ENCODE measurements around the gene SYNC. TPM values are rescaled to one million over a fixed set of nuclear protein-coding genes. Genes with fewer than 3 reads are reported as not detected.
A peak's percentile ranks its signal among the peaks of the same experiment; 100 is the strongest.

The SYNC gene
- total RNA-seq, 2 donors from 2014 or later: 2.3 to 4.9 TPM

DNA sequence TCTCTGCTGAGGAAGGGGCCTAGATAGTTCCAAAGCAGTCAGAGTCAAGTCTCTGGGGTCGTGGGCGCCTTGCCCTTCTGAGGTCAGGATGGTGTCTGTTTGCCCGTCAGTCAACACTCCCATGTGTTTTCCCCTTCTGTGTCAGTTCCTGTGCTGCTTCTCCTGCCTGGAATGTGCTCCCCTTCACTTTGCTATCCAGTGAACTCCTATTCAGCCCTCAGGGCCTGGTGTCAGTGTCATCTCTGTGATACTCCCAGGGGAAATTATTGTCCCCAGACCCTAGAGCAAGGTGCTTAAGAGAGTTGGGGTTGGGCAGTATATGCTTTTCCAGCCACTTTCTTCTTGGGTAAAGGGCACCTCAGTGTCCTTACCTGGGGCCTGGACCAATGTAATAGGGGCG is 45.8 kb upstream of the SYNC start:
- intact Hi-C loops (cut with DNase I): no loop called here
- no peak for DNase-seq
- Histone ChIP-seq H3K4me1 (peaks cover 46% of the 10 kb centered on the region), H3K27ac (peak overlapping the region in 1 of 4 donors; percentile 0), H3K4me3 (no peak overlapping the region), H3K9me3 (no peaks in the 10 kb centered on the region), H3K36me3 (replicated peaks in 1 of 2; ENCODE audit: insufficient read depth in 1 of 2, low read depth in 2 of 2) (no peaks in the 10 kb centered on the region), H3K27me3 (no peaks in the 10 kb centered on the region)
- ATAC-seq: no peak
- TF ChIP-seq, protein P1, sequence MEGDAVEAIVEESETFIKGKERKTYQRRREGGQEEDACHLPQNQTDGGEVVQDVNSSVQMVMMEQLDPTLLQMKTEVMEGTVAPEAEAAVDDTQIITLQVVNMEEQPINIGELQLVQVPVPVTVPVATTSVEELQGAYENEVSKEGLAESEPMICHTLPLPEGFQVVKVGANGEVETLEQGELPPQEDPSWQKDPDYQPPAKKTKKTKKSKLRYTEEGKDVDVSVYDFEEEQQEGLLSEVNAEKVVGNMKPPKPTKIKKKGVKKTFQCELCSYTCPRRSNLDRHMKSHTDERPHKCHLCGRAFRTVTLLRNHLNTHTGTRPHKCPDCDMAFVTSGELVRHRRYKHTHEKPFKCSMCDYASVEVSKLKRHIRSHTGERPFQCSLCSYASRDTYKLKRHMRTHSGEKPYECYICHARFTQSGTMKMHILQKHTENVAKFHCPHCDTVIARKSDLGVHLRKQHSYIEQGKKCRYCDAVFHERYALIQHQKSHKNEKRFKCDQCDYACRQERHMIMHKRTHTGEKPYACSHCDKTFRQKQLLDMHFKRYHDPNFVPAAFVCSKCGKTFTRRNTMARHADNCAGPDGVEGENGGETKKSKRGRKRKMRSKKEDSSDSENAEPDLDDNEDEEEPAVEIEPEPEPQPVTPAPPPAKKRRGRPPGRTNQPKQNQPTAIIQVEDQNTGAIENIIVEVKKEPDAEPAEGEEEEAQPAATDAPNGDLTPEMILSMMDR (IDR thresholded peaks at IDR 0.05): no peak
- no peak for TF ChIP-seq POLR2A (IDR thresholded peaks at IDR 0.05)
- WGBS, 2 donors: 89 to 92% methylated on average over 4 of the region's 4 CpGs

DNA sequence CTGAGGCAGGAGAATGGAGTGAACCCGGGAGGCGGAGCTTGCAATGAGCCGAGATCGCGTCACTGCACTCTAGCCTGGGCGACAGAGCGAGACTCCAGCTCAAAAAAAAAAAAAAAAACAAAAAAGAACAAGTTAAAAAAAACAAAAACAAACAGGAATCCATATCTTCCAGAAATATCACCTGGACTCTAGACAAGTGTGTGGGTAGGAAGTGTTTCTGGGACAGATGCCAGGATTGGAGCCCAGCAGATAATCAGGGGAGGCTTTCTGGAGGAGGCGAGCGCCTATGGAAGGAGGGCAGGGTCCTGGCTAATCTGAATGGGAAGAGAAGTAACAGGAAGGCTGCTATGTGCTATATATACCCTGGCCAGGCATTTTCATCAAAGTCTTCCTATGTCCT is 43.6 kb upstream of the SYNC start:
- peak overlapping the region in 3 of 4 donors; percentile 27 to 51 (median 49) for H3K27ac ChIP-seq
- intact Hi-C loops (cut with DNase I): no loop called here
- no peaks in the 10 kb centered on the region for H3K36me3 ChIP-seq (replicated peaks in 1 of 2; ENCODE audit: insufficient read depth in 1 of 2, low read depth in 2 of 2)
- WGBS, 2 donors: 25 to 36% methylated on average over 9 of the region's 9 CpGs
- ATAC-seq: peak; percentile 15
- no peak for TF ChIP-seq POLR2A (IDR thresholded peaks at IDR 0.05)
- TF ChIP-seq, protein P1 (IDR thresholded peaks at IDR 0.05): no peak
- peak; percentile 57 to 68 (median 62) for DNase-seq
- no peaks in the 10 kb centered on the region for H3K9me3 ChIP-seq
- H3K4me3 ChIP-seq: no peak overlapping the region
- H3K27me3 ChIP-seq: no peaks in the 10 kb centered on the region
- H3K4me1 ChIP-seq: peaks cover 45% of the 10 kb centered on the region

DNA sequence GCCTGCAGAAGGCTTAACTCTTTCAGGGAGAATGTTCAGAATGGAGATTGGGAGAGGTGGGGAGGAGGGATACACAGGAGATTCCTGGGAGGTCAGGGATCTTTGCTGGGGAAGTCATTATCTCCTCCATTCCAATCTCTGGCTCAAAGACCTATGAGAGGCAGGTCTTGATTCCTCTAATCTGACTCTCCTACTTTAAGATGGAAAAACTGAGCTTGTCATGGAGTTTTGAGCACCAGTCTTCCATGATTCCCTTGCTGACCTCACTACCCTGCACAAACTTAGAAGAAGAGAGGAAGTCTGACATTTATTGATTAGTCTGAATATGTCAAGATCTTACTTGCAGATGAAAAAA is 41.5 kb upstream of the SYNC start:
- H3K4me3 ChIP-seq: no peak overlapping the region
- no peak for ATAC-seq
- peaks cover 55% of the 10 kb centered on the region for H3K4me1 ChIP-seq
- H3K27me3 ChIP-seq: no peaks in the 10 kb centered on the region
- TF ChIP-seq, protein P1 (IDR thresholded peaks at IDR 0.05): no peak
- TF ChIP-seq POLR2A (IDR thresholded peaks at IDR 0.05): no peak
- H3K36me3 ChIP-seq (replicated peaks in 1 of 2; ENCODE audit: insufficient read depth in 1 of 2, low read depth in 2 of 2): no peaks in the 10 kb centered on the region
- intact Hi-C loops (cut with DNase I): no loop called here
- DNase-seq: no peak
- H3K27ac ChIP-seq: peak overlapping the region; percentile 93 to 100 (median 98)
- no peaks in the 10 kb centered on the region for H3K9me3 ChIP-seq

DNA sequence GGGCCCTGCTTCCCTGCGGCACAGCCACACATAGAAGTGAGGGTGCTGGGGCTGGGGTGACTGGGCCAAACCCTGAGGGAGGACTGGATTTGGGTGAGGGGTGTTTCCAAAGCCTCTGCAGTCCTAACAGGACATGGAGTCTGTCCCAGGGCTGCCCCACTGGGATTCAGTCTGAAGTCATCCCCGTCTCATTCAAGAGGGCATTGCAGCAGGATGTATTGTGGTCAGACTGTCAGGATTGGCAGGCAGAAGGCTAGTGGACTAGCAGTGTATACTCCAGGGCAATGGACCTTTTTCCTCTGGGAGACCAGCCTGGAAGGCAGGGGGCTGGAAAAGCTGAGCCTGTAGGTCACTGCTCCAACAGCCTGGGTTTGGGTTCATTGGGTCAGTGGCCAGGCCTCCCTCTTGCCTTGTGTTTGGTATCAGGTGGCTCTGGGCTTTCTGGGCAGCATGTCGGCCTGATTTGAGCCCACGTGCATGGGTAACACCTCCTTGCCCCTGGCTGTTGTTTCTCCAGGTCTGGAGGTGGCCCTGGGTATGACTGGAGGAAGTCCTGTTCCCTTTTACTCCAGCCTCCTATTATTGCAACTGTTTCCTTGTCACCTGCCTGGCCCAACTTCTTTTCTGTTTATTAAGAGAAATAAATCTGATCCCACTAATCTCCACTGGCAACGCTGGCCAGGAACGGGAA is 41.0 kb upstream of the SYNC start:
- intact Hi-C loops (cut with DNase I): no loop called here
- Histone ChIP-seq H3K27me3 (no peaks in the 10 kb centered on the region), H3K4me3 (no peak overlapping the region), H3K36me3 (replicated peaks in 1 of 2; ENCODE audit: insufficient read depth in 1 of 2, low read depth in 2 of 2) (no peaks in the 10 kb centered on the region), H3K27ac (peak overlapping the region; percentile 93 to 100 (median 98)), H3K9me3 (no peaks in the 10 kb centered on the region), H3K4me1 (peaks cover 55% of the 10 kb centered on the region)
- DNase-seq: peak; percentile 44 to 66 (median 52)
- WGBS, 2 donors: 7 to 14% methylated on average over 3 to 6 of the region's 6 CpGs
- ATAC-seq: peak; percentile 34
- peak in 2 of 3 donors; percentile 49 to 55 for TF ChIP-seq POLR2A (IDR thresholded peaks at IDR 0.05)
- TF ChIP-seq, protein P1 (IDR thresholded peaks at IDR 0.05): no peak

DNA sequence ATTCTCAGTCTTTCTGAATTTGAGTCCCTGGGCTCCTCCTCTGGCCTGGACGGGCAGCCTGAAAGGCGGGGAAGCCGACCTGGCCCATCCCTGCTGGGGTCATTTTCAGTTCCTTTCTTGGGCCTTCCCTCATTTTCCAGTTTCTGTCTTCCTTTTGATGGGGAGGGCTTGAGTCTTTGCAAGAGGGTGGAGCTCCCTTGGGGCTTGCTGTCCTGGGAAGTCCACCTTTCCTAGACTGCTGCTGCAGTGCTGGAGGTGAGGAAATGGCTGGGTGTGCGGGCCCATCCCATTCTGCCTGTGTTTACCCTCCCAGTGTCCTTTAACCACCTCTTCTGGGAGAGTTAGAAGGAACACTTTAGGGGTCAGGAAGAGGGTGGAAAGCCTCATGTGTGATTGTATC is 40.4 kb upstream of the SYNC start:
- intact Hi-C loops (cut with DNase I): no loop called here
- H3K27me3 ChIP-seq: no peaks in the 10 kb centered on the region
- H3K27ac ChIP-seq: peak overlapping the region; percentile 93 to 100 (median 98)
- DNase-seq: peak in 2 of 4 donors; percentile 40 to 45
- TF ChIP-seq, protein P1 (IDR thresholded peaks at IDR 0.05): no peak
- TF ChIP-seq POLR2A (IDR thresholded peaks at IDR 0.05): no peak
- H3K4me1 ChIP-seq: peaks cover 58% of the 10 kb centered on the region
- ATAC-seq: no peak
- no peak overlapping the region for H3K4me3 ChIP-seq
- 19 to 27% methylated on average over 4 of the region's 4 CpGs for WGBS, 2 donors
- H3K36me3 ChIP-seq (replicated peaks in 1 of 2; ENCODE audit: insufficient read depth in 1 of 2, low read depth in 2 of 2): no peaks in the 10 kb centered on the region
- H3K9me3 ChIP-seq: no peaks in the 10 kb centered on the region

All from body of pancreas (tissue), 4 donors.